HG03103 (cell line): ENCODE measurements around the gene BMP10.

ENCODE experiments used
- ATAC-seq: cut with Tn5 transposase; IDR thresholded peaks from one replicate; pipeline ENCODE4 v1.9.1; 2021; ENCODE audit warnings: low read depth; ENCODE audit not compliant: unreplicated experiment

BMP10 gene

DNA sequence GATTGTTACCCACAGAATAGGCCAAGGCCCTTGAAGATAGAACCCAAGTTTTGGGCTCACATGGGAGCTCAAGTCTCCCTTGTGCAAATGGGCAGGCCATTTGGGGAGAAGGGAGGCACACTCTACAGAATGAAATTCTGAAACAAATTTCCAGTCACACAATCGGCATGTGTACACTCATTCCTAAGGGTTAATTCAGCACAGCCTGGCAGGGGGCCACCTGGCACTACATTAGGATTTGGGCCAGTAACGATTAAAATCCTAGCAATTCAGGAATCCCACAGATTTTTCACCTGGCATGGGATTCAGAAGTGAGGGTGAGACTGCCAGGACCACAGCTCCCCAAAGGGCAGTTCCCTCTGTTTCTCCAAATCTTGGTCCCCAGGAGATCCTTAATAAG, 46.4 kb downstream of the BMP10 start:
- no peak for ATAC-seq

DNA sequence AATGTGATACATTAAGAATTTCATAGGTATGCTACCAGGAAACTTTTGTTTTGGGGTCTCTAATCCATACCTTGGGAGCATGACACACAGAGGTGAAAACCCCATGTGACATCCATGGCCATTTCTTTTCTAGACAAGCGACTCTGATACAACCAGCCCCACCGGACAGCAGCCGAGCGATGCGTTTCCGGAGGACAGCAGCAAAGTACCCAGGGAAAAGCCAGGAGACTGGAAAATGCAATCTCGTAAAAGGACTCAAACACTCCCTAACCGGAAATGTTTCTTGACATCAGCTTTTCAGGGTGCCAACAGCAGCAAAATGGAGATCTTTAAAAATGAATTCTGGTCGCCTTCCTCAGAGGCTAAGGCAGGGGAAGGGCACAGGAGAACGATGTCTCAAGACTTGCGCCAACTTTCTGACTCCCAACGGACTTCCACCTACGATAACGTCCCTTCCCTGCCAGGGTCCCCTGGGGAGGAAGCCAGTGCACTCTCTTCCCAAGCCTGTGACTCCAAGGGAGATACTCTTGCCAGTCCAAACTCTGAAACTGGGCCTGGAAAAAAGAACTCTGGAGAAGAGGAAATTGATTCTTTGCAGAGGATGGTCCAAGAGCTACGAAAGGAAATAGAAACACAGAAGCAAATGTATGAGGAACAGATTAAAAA, 48.9 kb downstream of the BMP10 start:
- ATAC-seq: no peak

DNA sequence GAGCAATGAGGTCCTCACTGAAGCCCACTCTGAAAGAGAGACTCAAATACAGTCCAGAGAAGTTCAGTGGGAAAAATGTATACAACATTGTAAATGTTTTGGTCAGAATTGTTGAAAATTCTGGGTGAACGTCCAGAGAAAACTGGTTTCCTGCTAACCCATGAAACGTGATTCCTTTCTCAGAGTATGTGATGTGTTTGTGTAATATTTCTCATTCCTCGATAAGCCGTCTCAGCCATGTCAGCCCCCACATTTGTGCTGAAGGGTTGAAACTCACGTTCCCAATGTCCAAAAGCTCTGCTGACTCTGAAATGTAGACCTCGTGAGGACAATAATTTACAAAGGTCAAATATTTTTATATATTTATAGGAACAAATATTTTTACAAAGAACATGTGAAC, 51.6 kb downstream of the BMP10 start:
- ATAC-seq: no peak

DNA sequence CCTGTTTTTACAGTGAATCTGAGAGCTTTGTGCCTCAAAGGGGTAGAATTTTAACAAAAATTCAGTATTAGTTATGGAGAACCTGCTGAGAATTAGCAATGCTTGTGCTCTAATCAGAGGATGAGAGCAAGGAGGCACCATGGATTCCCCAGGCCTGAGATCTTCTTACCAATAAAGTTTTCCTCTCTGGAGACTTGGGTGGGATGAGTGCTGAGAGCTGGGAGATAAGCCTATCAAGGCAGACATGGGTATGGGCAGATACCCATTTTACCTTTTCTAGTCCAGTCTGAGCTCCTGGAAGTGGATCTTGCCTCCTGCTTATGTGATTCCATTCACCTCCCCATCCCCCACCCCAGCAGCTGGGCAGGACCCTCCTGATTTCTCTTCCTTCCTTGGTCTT, 53.9 kb downstream of the BMP10 start:
- ATAC-seq: no peak
